IMR-90 (cell line): ENCODE results near the gene IL11RA. TPM values are rescaled to one million over a fixed set of nuclear protein-coding genes. Genes with fewer than 3 reads are reported as not detected.
A peak's percentile ranks its signal among the peaks of the same experiment; 100 is the strongest.

Source experiments
- ATAC-seq: fragments of 200-7000 bp; cut with Tn5 transposase; 2 replicates; pipeline ENCODE4 v1.9.1; 2020; ENCODE audit warnings: low read depth, mild to moderate bottlenecking, moderate library complexity
- BruUV-seq: library from RNA; stranded (reverse); fragments of 400-500 nt; replicated peaks from 2 replicates; lab custom pipeline; 2021; lab: Mats Ljungman, UMichigan
- CTCF ChIA-PET: fragments of 300-600 bp; formaldehyde crosslinking; extraction: SDS; loops from one replicate; lab custom pipeline; 2021; ENCODE audit warnings: antibody characterized with exemption; lab: Yijun Ruan, JAX
- POLR2A ChIA-PET: fragments of 300-600 bp; sonication (Branson Sonifier 250); formaldehyde crosslinking; loops from one replicate; lab custom pipeline; 2022; ENCODE audit warnings: antibody characterized with exemption; ENCODE audit not compliant: unreplicated experiment; lab: Charles Lee
- DNase-seq: peaks from one replicate; pipeline ENCODE4 v3.0.0; 2013
- H2AFZ ChIP-seq: replicated peaks from 2 replicates; pipeline ENCODE3; 2013; ENCODE audit warnings: low read length, mild to moderate bottlenecking; ENCODE audit not compliant: poor library complexity
- H2AK5ac ChIP-seq: 2 replicates; pipeline ENCODE4 v1.6.1; 2013; ENCODE audit warnings: low read depth, low read length, inconsistent platforms
- H2AK9ac ChIP-seq: replicated peaks from 2 replicates; pipeline ENCODE3; 2013; ENCODE audit warnings: mild to moderate bottlenecking, low read depth, low read length, moderate library complexity; ENCODE audit not compliant: poor library complexity
- H2BK120ac ChIP-seq: 2 replicates; pipeline ENCODE4 v1.6.1; 2013; ENCODE audit warnings: low read depth, low read length, inconsistent platforms
- H2BK15ac ChIP-seq: 3 replicates; pipeline ENCODE4 v1.6.1; 2013; ENCODE audit warnings: low read depth, low read length, inconsistent platforms
- H2BK20ac ChIP-seq: 2 replicates; pipeline ENCODE4 v1.6.1; 2013; ENCODE audit warnings: low read depth, mild to moderate bottlenecking, inconsistent platforms, low read length, moderate library complexity
- H2BK5ac ChIP-seq: 2 replicates; pipeline ENCODE4 v1.6.1; 2013; ENCODE audit warnings: mild to moderate bottlenecking, low read depth, low read length, inconsistent platforms; ENCODE audit not compliant: poor library complexity, severe bottlenecking
- H3K14ac ChIP-seq: replicated peaks from 2 replicates; pipeline ENCODE4 v1.6.1; 2013; ENCODE audit warnings: low read depth, low read length, inconsistent platforms
- H3K18ac ChIP-seq: 2 replicates; pipeline ENCODE4 v1.6.1; 2013; ENCODE audit warnings: low read depth, low read length, control low read depth
- H3K23ac ChIP-seq: 2 replicates; pipeline ENCODE4 v1.6.1; 2013; ENCODE audit warnings: low read depth, low read length, inconsistent platforms
- H3K27ac ChIP-seq: 2 replicates; pipeline ENCODE4 v1.5.1; 2013; ENCODE audit warnings: mild to moderate bottlenecking, control low read depth, low read length; ENCODE audit not compliant: insufficient read depth
- H3K27me3 ChIP-seq: 2 replicates; pipeline ENCODE4 v1.6.1; 2013; ENCODE audit warnings: low read length; ENCODE audit not compliant: control insufficient read depth, insufficient read depth
- H3K36me3 ChIP-seq: 2 replicates; pipeline ENCODE4 v1.6.1; 2013; ENCODE audit warnings: low read length, mixed read lengths; ENCODE audit not compliant: control insufficient read depth, insufficient read depth
- H3K4ac ChIP-seq: 2 replicates; pipeline ENCODE4 v1.6.1; 2013; ENCODE audit warnings: low read depth, low read length, inconsistent platforms
- H3K4me1 ChIP-seq: 2 replicates; pipeline ENCODE4 v1.6.1; 2013; ENCODE audit warnings: low read length, mixed read lengths; ENCODE audit not compliant: control insufficient read depth, insufficient read depth
- H3K4me2 ChIP-seq: 2 replicates; pipeline ENCODE4 v1.6.1; 2013; ENCODE audit warnings: low read depth, mild to moderate bottlenecking, control low read depth, low read length, moderate library complexity
- H3K4me3 ChIP-seq: 2 replicates; pipeline ENCODE4 v1.5.1; 2013; ENCODE audit warnings: low read depth, mild to moderate bottlenecking, control low read depth, low read length, moderate library complexity; ENCODE audit not compliant: insufficient read depth
- H3K56ac ChIP-seq: 2 replicates; pipeline ENCODE4 v1.6.1; 2013; ENCODE audit warnings: low read length, inconsistent platforms; ENCODE audit not compliant: insufficient read depth; ENCODE audit errors: extremely low read depth
- H3K79me1 ChIP-seq, 2 experiments: 2 replicates each; pipeline ENCODE4 v1.6.1; 2013; ENCODE audit warnings: low read length in 2 of 2, inconsistent platforms in 1 of 2, low read depth in 1 of 2
- H3K9ac ChIP-seq: 2 replicates; pipeline ENCODE4 v1.6.1; 2013; ENCODE audit warnings: low read depth, low read length, control low read depth
- H3K9me1 ChIP-seq: 2 replicates; pipeline ENCODE4 v1.6.1; 2013; ENCODE audit warnings: low read length, inconsistent platforms; ENCODE audit not compliant: insufficient read depth
- H3K9me3 ChIP-seq: 2 replicates; pipeline ENCODE4 v1.6.1; 2013; ENCODE audit warnings: low read length; ENCODE audit not compliant: control insufficient read depth, insufficient read depth
- H4K20me1 ChIP-seq: 2 replicates; pipeline ENCODE4 v1.6.1; 2013; ENCODE audit warnings: low read length, inconsistent platforms; ENCODE audit not compliant: insufficient read depth
- H4K5ac ChIP-seq: 2 replicates; pipeline ENCODE4 v1.6.1; 2013; ENCODE audit warnings: mild to moderate bottlenecking, low read depth, low read length, control low read depth
- H4K8ac ChIP-seq, 2 experiments: 2 replicates each; pipeline ENCODE4 v1.6.1; 2013; ENCODE audit warnings: low read depth in 2 of 2, low read length in 2 of 2, control low read depth in 1 of 2, inconsistent platforms in 1 of 2
- H4K91ac ChIP-seq: 2 replicates; pipeline ENCODE4 v1.6.1; 2013; ENCODE audit warnings: low read depth, low read length, inconsistent platforms; ENCODE audit not compliant: insufficient read depth
- CEBPB ChIP-seq: IDR thresholded peaks from 2 replicates; pipeline ENCODE4 v1.6.1; 2012; ENCODE audit warnings: low read depth, low read length, improper control_type of control experiment
- CHD1 ChIP-seq: IDR thresholded peaks from 2 replicates; pipeline ENCODE4 v1.6.1; 2012; ENCODE audit warnings: low read depth, low read length, improper control_type of control experiment
- FOS ChIP-seq: fragments of 150-350 bp; IDR thresholded peaks from 2 replicates; pipeline ENCODE4 v1.6.1; 2016; ENCODE audit warnings: low read depth, low read length
- MAFK ChIP-seq: IDR thresholded peaks from 2 replicates; pipeline ENCODE4 v1.6.1; 2012; ENCODE audit warnings: low read depth, low read length, improper control_type of control experiment
- MAZ ChIP-seq: IDR thresholded peaks from 2 replicates; pipeline ENCODE4 v1.6.1; 2012; ENCODE audit warnings: low read depth, mild to moderate bottlenecking, low read length, improper control_type of control experiment, moderate library complexity, borderline replicate concordance
- MXI1 ChIP-seq: IDR thresholded peaks from 2 replicates; pipeline ENCODE4 v1.6.1; 2012; ENCODE audit warnings: low read depth, mild to moderate bottlenecking, low read length, moderate library complexity, borderline replicate concordance
- NFE2L2 ChIP-seq: fragments of 150-350 bp; IDR thresholded peaks from 2 replicates; pipeline ENCODE4 v1.6.1; 2016; ENCODE audit warnings: low read depth, mild to moderate bottlenecking, low read length
- RAD21 ChIP-seq: IDR thresholded peaks from 2 replicates; pipeline ENCODE4 v1.6.1; 2012; ENCODE audit warnings: low read length, improper control_type of control experiment
- RCOR1 ChIP-seq: IDR thresholded peaks from 2 replicates; pipeline ENCODE4 v1.6.1; 2012; ENCODE audit warnings: mild to moderate bottlenecking, low read length, improper control_type of control experiment; ENCODE audit not compliant: insufficient replicate concordance
- RFX5 ChIP-seq: IDR thresholded peaks from 2 replicates; pipeline ENCODE4 v1.8.0; 2012; ENCODE audit warnings: low read depth, mild to moderate bottlenecking, low read length, moderate library complexity
- SMC3 ChIP-seq: fragments of 150-350 bp; IDR thresholded peaks from 2 replicates; pipeline ENCODE4 v1.6.1; 2016; ENCODE audit warnings: low read depth, mild to moderate bottlenecking, antibody characterized with exemption, low read length, moderate library complexity
- WGBS, 2 experiments: methylation state at CpG; one replicate each; pipeline versions ENCODE4 v1.1.5 to v1.1.7; 2013; ENCODE audit warnings: missing lambda C conversion rate in 2 of 2; ENCODE audit not compliant: insufficient read length in 1 of 2; ENCODE audit errors: extremely low coverage in 2 of 2; 5-methylcytosine and 5-hydroxymethylcytosine counted together
- dilution Hi-C: fragments of 300-500 bp; cut with HindIII; formaldehyde crosslinking; loops from one replicate; pipeline ENCODE4 v1.14.3; 2018; ENCODE audit warnings: low sequenced_read_pairs; ENCODE audit not compliant: unreplicated experiment
- in situ Hi-C: fragments of 300-500 bp; cut with MboI; formaldehyde crosslinking; loops from 3 replicates; pipeline ENCODE4 v1.14.3; 2019; ENCODE audit warnings: low sequenced_read_pairs, inconsistent platforms, mixed read lengths
- intact Hi-C: fragments of 100-400 bp; cut with micrococcal nuclease; formaldehyde crosslinking; loops from 2 replicates; pipeline ENCODE4 v1.10.0; 2022
- polyA plus RNA-seq, 3 experiments: library from polyadenylated mRNA; depleted of rRNA; stranded (reverse); fragments of >200 nt; gene quantifications; 2 replicates each; pipeline ENCODE4 v1.2.3, GENCODE V29; 2012; ENCODE audit warnings: low replicate concordance in 1 of 3
- total RNA-seq: library from RNA; depleted of rRNA; stranded (reverse); fragments of >200 nt; gene quantifications from 2 replicates; pipeline ENCODE4 v1.2.3, GENCODE V29; 2012
- TF ChIP-seq, protein P1 (sequence below): conservative IDR thresholded peaks from 2 replicates; pipeline ENCODE4 v1.5.1; 2012; ENCODE audit warnings: mild to moderate bottlenecking, low read depth, low read length, improper control_type of control experiment

Gene IL11RA
- total and polyA plus RNA-seq, 2 of the 4 experiments (the other 2 are of a cell fraction) = 8.2 to 15.9 TPM

DNA sequence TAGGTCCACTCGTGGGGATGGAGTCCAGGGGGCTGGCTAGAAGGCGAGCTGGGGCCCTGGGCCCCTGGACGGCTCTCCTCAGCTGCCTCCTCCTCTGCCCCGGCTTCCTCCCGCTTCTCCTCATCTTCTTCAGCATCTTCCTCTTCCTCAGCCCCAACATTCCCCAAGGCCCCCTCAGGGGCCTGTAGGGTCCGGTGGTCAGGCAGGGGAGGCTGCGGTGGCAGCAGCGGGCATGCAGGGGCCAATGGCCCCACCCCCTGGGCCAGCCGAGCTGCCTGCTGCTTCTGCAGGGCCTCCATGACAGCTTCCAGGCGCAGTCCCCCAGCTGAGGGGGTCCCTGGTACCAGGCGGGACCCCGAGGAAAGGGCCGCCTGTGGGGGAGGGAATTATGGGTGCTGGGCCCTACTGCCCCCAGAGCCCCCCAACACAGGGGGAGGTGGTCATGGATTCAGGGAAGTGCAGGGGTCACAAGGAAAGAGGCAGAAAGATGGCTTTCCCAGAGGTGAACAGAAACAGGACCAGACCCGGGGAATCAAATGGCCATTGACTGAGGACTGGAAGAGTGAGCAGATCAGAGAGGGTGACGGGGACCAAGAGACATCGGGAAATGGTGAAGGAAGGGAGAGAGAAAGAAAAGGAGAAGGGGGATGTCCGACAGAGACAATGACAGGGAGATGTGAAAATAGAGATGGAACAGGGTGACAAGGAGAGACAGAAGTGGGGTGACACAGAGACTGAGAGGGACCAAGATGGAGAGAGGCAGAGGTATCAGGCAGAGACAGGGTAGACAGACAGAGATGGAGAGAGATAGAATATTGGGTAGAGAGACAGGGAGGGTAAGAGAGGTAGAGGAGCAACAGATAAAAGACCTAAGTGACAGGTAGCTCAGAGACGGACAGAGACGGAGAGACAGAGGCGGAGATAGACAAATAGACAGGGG lies 24.0 kb upstream of the IL11RA start (continued):
- no peak for TF ChIP-seq MAZ

DNA sequence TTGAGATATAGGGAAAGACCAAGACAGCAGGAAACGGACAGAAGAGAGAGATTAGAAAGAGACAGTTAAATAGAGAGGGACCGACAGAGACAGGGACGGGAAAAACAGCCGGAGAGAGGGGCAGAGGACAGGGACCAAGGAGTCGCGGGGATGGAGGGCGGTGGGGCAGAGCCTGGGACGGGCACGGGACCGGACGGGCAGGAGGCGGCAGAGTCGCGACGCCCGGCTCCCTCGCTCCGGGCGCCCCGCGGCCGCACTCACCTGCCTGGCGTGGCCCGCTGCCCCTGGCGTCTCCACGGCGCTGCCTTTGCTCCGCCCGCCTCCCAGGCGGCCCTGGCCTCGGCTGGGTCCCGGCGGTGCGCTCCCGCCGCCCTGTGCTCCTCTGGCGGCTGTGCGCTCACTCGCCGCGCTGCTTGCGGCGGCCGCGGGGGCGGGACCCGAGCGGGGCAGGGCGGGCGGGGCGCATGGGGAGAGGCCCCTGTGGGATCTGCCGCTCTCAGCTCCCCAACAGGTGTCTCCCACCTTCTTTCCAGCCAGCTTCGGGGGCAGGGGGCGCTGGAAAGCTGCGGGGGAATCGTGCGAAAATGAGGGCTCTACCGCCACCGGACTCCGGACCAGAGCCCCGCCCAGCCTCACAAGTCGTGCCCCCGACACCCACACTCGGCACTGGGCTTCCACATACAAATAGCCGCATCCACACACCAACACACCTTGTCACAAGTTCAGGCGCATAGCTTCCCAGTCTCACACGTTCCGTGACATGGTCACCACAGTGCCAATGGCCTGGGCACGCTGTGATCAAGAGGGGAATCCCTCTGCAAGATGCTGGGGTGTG lies 23.1 kb upstream of the IL11RA start, which contains the start of gene ARID3C:
TSS of gene ARID3C (minus strand) at position 411 of the 835 bp plus-strand sequence. CDS start 1,052 bp downstream, outside the sequence.
- WGBS, 2 experiments = 1% methylated on average over 17 of the region's 69 CpGs; no CpG with 5 or more reads in 1 of the 2 experiments
- no peak within 1 kb of the TSS for H4K5ac ChIP-seq
- peaks cover 4% of the 10 kb centered on the region; the same call in 1 of the 2 replicates for H4K20me1 ChIP-seq
- H2BK120ac ChIP-seq = no peak within 1 kb of the TSS
- H3K36me3 ChIP-seq = no peaks in the 10 kb centered on the region
- POLR2A ChIA-PET = interaction anchor here (0.7 kb wide), 1 partner anchor 9 kb away, joined by 3 read pairs; no protein-coding TSS in a partner anchor
- no peak within 1 kb of the TSS for H3K27ac ChIP-seq
- H3K9ac ChIP-seq = no peak within 1 kb of the TSS
- dilution Hi-C loops = no loop called here
- no peak within 1 kb of the TSS for H4K91ac ChIP-seq
- H2BK20ac ChIP-seq = no peak within 1 kb of the TSS
- ATAC-seq (peak; percentile 87), DNase-seq (no peak)
- H3K23ac ChIP-seq = peak within 1 kb of the TSS; percentile 71
- H4K8ac ChIP-seq = no peak within 1 kb of the TSS
- in situ Hi-C loops = no loop called here
- peaks cover 0 to 3% of the 10 kb centered on the region in 2 experiments; a peak in 1 of 4 replicates for H3K79me1 ChIP-seq
- no peak within 1 kb of the TSS for H3K18ac ChIP-seq
- peaks cover 71% of the 10 kb centered on the region for H3K27me3 ChIP-seq
- peak within 1 kb of the TSS; percentile 77 for H2AFZ ChIP-seq
- BruUV-seq = no TSS peak
- no peak within 1 kb of the TSS for H2AK5ac ChIP-seq
- H3K4ac ChIP-seq = no peak within 1 kb of the TSS
- H3K9me3 ChIP-seq = no peaks in the 10 kb centered on the region
- no peak within 1 kb of the TSS for H3K56ac ChIP-seq
- H2BK15ac ChIP-seq = no peak within 1 kb of the TSS
- CTCF ChIA-PET = no interaction called here
- H3K9me1 ChIP-seq = 0 out of 2 replicates have a peak, but pooled peaks cover 4% of the 10 kb centered on the region
- H3K4me2 ChIP-seq = peak within 1 kb of the TSS; percentile 81
- H3K4me3 ChIP-seq = peak within 1 kb of the TSS; percentile 33
- H2BK5ac ChIP-seq = no peak within 1 kb of the TSS
- no peak within 1 kb of the TSS for H3K14ac ChIP-seq
- H3K4me1 ChIP-seq = 0 out of 2 replicates have a peak, but pooled peaks cover 2% of the 10 kb centered on the region
- H2AK9ac ChIP-seq = peak within 1 kb of the TSS; percentile 70
- intact Hi-C loops = no loop called here
- TF ChIP-seq MAFK (no peak), MAZ (no peak; the same call in 1 of the 2 replicates), NFE2L2 (no peak), CHD1 (no peak), MXI1 (no peak), RAD21 (no peak), RFX5 (no peak), SMC3 (no peak), CEBPB (no peak), FOS (no peak), RCOR1 (no peak)
- TF ChIP-seq, protein P1, sequence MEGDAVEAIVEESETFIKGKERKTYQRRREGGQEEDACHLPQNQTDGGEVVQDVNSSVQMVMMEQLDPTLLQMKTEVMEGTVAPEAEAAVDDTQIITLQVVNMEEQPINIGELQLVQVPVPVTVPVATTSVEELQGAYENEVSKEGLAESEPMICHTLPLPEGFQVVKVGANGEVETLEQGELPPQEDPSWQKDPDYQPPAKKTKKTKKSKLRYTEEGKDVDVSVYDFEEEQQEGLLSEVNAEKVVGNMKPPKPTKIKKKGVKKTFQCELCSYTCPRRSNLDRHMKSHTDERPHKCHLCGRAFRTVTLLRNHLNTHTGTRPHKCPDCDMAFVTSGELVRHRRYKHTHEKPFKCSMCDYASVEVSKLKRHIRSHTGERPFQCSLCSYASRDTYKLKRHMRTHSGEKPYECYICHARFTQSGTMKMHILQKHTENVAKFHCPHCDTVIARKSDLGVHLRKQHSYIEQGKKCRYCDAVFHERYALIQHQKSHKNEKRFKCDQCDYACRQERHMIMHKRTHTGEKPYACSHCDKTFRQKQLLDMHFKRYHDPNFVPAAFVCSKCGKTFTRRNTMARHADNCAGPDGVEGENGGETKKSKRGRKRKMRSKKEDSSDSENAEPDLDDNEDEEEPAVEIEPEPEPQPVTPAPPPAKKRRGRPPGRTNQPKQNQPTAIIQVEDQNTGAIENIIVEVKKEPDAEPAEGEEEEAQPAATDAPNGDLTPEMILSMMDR = no peak
